GM20000 (cell line): ENCODE results near the gene CHST6.

Experiments
- DNase-seq: peaks from one replicate; pipeline ENCODE4 v3.0.0; 2012; ENCODE audit warnings: low spot score
- CTCF ChIP-seq: IDR thresholded peaks from 2 replicates; pipeline ENCODE4 v1.5.1; 2012; ENCODE audit warnings: mild to moderate bottlenecking, control low read depth; ENCODE audit errors: extremely low read depth, missing control alignments

The CHST6 gene

DNA sequence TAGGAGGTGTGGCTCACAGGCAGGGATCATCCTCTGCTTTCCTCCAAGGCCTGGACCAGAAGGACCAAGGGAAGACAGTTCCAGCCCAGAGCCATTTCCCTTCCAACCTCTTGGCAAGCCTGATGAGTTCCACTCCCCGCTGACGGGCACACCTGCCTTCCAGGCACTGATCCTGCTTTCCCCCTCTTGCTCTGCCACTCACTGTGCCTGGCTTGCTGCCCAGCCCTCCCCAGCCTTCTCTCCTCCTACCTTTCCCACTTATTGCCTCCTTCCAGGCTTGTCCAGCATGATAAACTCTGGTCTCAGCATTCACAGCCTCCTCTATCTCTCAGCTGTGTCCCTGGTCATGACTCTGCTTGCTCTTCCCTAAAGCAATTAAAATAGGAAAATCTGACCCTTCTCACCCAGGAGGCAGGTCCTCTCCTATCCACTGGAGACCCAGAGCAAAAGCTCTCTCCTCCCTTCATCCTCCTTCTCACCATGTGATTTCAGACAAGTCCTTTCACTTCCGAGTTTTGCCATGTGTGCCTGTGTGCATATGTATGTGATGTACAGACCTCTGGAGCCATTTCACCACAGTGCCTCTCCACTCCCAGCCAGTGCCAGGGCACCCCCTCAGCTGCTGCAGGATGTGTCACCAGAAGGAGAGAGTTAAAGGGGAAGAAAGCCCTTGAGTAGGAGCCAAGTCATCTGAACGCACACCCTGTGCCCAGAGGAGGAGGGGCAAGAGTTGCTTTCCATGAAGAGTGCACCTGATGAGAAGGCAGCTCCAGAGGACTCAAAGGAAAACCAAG, 17.4 kb downstream of the CHST6 start:
- peak; percentile 59 for DNase-seq
- no peak for TF ChIP-seq CTCF

GRCh38 chr16:75476817-75477216, 18.4 kb downstream of the CHST6 start:
- no peak for DNase-seq
- TF ChIP-seq CTCF = no peak

DNA sequence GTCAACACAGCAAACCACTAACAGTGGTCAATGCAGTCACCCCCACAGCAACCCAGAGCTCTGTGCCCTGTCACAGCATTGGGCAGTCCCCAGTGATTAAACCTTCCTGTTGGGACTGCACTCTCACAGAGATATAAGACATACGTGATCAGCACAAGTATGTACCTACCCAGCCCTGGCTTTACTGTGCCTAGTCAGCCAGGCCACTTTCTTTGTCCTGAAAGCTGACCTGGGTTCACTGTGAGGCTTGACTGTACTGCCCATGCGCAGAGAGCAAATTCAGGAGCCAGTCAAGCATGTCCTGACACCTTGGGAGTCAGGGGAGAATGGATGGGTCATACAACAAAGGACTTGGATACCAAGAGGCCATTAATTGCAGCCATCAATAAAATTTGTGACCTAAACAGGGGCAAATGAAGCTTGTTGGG, 19.8 kb downstream of the CHST6 start:
- no peak for DNase-seq
- no peak for TF ChIP-seq CTCF

- TF ChIP-seq CTCF = no peak
- no peak for DNase-seq
Measured at GRCh38 chr16:75472908-75473877, 22.0 kb downstream of the CHST6 start.

GRCh38 chr16:75471723-75472633, 23.3 kb downstream of the CHST6 start:
- TF ChIP-seq CTCF = peak; percentile 77
- peak; percentile 84 for DNase-seq

GRCh38 chr16:75466760-75467159, 28.5 kb downstream of the CHST6 start:
- DNase-seq = no peak
- no peak for TF ChIP-seq CTCF
